HG02938 (cell line): ENCODE data around the gene ZSWIM1.
"Not testable (repeated sequence)": the region's sequence is repeated elsewhere in the genome, so short reads cannot be mapped to it uniquely, and the experiment has no call there.

Experiments used
- ATAC-seq: cut with Tn5 transposase; IDR thresholded peaks from one replicate; pipeline ENCODE4 v1.9.1; 2021; ENCODE audit warnings: mild to moderate bottlenecking, moderate library complexity; ENCODE audit not compliant: unreplicated experiment

The ZSWIM1 gene

GRCh38 chr20:45853484-45853883 lies 27.5 kb upstream of the ZSWIM1 start:
- ATAC-seq: no peak

- ATAC-seq: peak; percentile 95
Observed at GRCh38 chr20:45857114-45857881, 23.7 kb upstream of the ZSWIM1 start, which contains the start of the genes ACOT8 and ZSWIM3. ACOT8 (minus strand) TSS chr20:45857392; CDS start chr20:45857315, 77 bp downstream. ZSWIM3 (plus strand) TSS chr20:45857614; CDS start chr20:45857826, 212 bp downstream.

GRCh38 chr20:45857882-45858216 lies 23.2 kb upstream of the ZSWIM1 start:
- peak; percentile 21 for ATAC-seq

GRCh38 chr20:45859916-45860315 lies 21.1 kb upstream of the ZSWIM1 start:
- ATAC-seq: no peak

- no peak for ATAC-seq
Observed at GRCh38 chr20:45860560-45861220, 20.3 kb upstream of the ZSWIM1 start.

GRCh38 chr20:45861221-45862075 lies 19.6 kb upstream of the ZSWIM1 start:
- no peak for ATAC-seq

- ATAC-seq: no peak
Observed at GRCh38 chr20:45863543-45864470, 17.2 kb upstream of the ZSWIM1 start.

- no peak for ATAC-seq
Observed at GRCh38 chr20:45866454-45866853, 14.6 kb upstream of the ZSWIM1 start.

GRCh38 chr20:45867136-45867818 lies 13.8 kb upstream of the ZSWIM1 start:
- no peak for ATAC-seq

- ATAC-seq: no peak
Observed at GRCh38 chr20:45867819-45868176, 13.2 kb upstream of the ZSWIM1 start.

- no peak for ATAC-seq
Observed at GRCh38 chr20:45872626-45873025, 8.4 kb upstream of the ZSWIM1 start.

- no peak for ATAC-seq
Observed at GRCh38 chr20:45873409-45874103, 7.5 kb upstream of the ZSWIM1 start.

- ATAC-seq: not testable (repeated sequence)
Observed at GRCh38 chr20:45874104-45874481, 6.9 kb upstream of the ZSWIM1 start.

- no peak for ATAC-seq
Observed at GRCh38 chr20:45874576-45874975, 6.5 kb upstream of the ZSWIM1 start.

- no peak for ATAC-seq
Observed at GRCh38 chr20:45878076-45878761, 2.8 kb upstream of the ZSWIM1 start.

GRCh38 chr20:45882469-45883099 lies 1.6 kb downstream of the ZSWIM1 start:
- no peak for ATAC-seq

GRCh38 chr20:45883100-45883469 lies 2.1 kb downstream of the ZSWIM1 start:
- ATAC-seq: no peak

- ATAC-seq: no peak
Observed at GRCh38 chr20:45886590-45887345, 5.7 kb downstream of the ZSWIM1 start.
